HT-29 (cell line): ENCODE results near the gene FBLIM1. TPM values are rescaled to one million over a fixed set of nuclear protein-coding genes. Genes with fewer than 3 reads are reported as not detected.
"Not testable (repeated sequence)": the region's sequence is repeated elsewhere in the genome, so short reads cannot be mapped to it uniquely, and the experiment has no call there.

ENCODE experiments used
- DNase-seq: peaks from one replicate; pipeline ENCODE4 v3.0.0-alpha.2; 2015; ENCODE audit warnings: low spot score
- total RNA-seq: library from RNA; depleted of rRNA; stranded (reverse); fragments of >200 nt; shearing (Covaris generic); gene quantifications from 2 replicates; pipeline ENCODE4 v1.2.3, GENCODE V29; 2014

FBLIM1 gene
- total RNA-seq, 1 experiment from 2014 or later = 18.0 TPM

- no peak for DNase-seq
These were observed 9.3 kb downstream of the FBLIM1 start for GRCh38 chr1:15767941-15768340.

GRCh38 chr1:15768388-15768787 lies 9.8 kb downstream of the FBLIM1 start:
- no peak for DNase-seq

GRCh38 chr1:15770313-15770962 lies 11.8 kb downstream of the FBLIM1 start:
- no peak for DNase-seq

GRCh38 chr1:15771836-15772515 lies 13.4 kb downstream of the FBLIM1 start:
- DNase-seq = no peak

GRCh38 chr1:15775706-15776105 lies 17.1 kb downstream of the FBLIM1 start:
- no peak for DNase-seq

- no peak for DNase-seq
These were observed 19.5 kb downstream of the FBLIM1 start for GRCh38 chr1:15777909-15778707.

- no peak for DNase-seq
These were observed 27.1 kb downstream of the FBLIM1 start for GRCh38 chr1:15785683-15786082.

- no peak for DNase-seq
These were observed 28.0 kb downstream of the FBLIM1 start for GRCh38 chr1:15786581-15786980.

- DNase-seq = no peak
These were observed 30.2 kb downstream of the FBLIM1 start for GRCh38 chr1:15788624-15789301.

- no peak for DNase-seq
These were observed 37.5 kb downstream of the FBLIM1 start for GRCh38 chr1:15796086-15796462.

- no peak for DNase-seq
These were observed 39.2 kb downstream of the FBLIM1 start for GRCh38 chr1:15797614-15798390.

- peak; percentile 79 for DNase-seq
These were observed 40.6 kb downstream of the FBLIM1 start for GRCh38 chr1:15799004-15799867.

- peak; percentile 95 for DNase-seq
These were observed 41.6 kb downstream of the FBLIM1 start for GRCh38 chr1:15799928-15800835.

GRCh38 chr1:15802234-15802965 lies 43.8 kb downstream of the FBLIM1 start:
- no peak for DNase-seq

- DNase-seq = peak; percentile 52
These were observed 44.8 kb downstream of the FBLIM1 start for GRCh38 chr1:15803380-15803779.

- no peak for DNase-seq
These were observed 45.5 kb downstream of the FBLIM1 start for GRCh38 chr1:15804060-15804459.

GRCh38 chr1:15807121-15807520 lies 48.5 kb downstream of the FBLIM1 start:
- no peak for DNase-seq

- not testable (repeated sequence) for DNase-seq
These were observed 49.0 kb downstream of the FBLIM1 start, which contains the start of gene UQCRHL for GRCh38 chr1:15807549-15807948. Gene UQCRHL, minus strand, starts transcription at chr1:15807649. Its CDS starts 0 bp downstream, at chr1:15807649.
